Neural crest cell (in vitro differentiated cells): ENCODE data around the gene ARHGEF19. TPM values are rescaled to one million over a fixed set of nuclear protein-coding genes. Genes with fewer than 3 reads are reported as not detected.
"Not testable (repeated sequence)": the region's sequence is repeated elsewhere in the genome, so short reads cannot be mapped to it uniquely, and the experiment has no call there.

ENCODE experiments used
- DNase-seq: peaks from one replicate; pipeline ENCODE4 v3.0.0; 2021; ENCODE audit warnings: low read depth, mixed read lengths, low spot score
- H3K27ac Mint-ChIP-seq: one replicate; pipeline ENCODE4 v1.8.0; 2021; ENCODE audit warnings: mild to moderate bottlenecking, mixed read lengths; ENCODE audit not compliant: unreplicated experiment
- H3K27me3 Mint-ChIP-seq: 2 replicates; pipeline ENCODE4 v1.8.0; 2021; ENCODE audit warnings: low read depth, mild to moderate bottlenecking, mixed read lengths
- H3K36me3 Mint-ChIP-seq: 2 replicates; pipeline ENCODE4 v1.8.0; 2021; ENCODE audit warnings: low read depth, mild to moderate bottlenecking, mixed read lengths
- H3K4me1 Mint-ChIP-seq: 2 replicates; pipeline ENCODE4 v1.8.0; 2021; ENCODE audit warnings: mixed read lengths
- H3K4me3 Mint-ChIP-seq: one replicate; pipeline ENCODE4 v1.8.0; 2021; ENCODE audit warnings: mild to moderate bottlenecking, mixed read lengths
- H3K9me3 Mint-ChIP-seq: 2 replicates; pipeline ENCODE4 v1.8.0; 2021; ENCODE audit warnings: mixed read lengths
- CTCF ChIP-seq: fragments of 200-600 bp; sonication (generic); conservative IDR thresholded peaks from 2 replicates; pipeline ENCODE4 v1.5.0; 2021; ENCODE audit warnings: antibody characterized with exemption, mild to moderate bottlenecking
- total RNA-seq: library from RNA; stranded (reverse); gene quantifications from 2 replicates; pipeline ENCODE4 v1.2.1, GENCODE V29; 2021

The ARHGEF19 gene
- total RNA-seq, 1 donor from 2014 or later: 9.0 TPM

GRCh38 chr1:16196874-16197273 lies 15.6 kb downstream of the ARHGEF19 start:
- Mint-ChIP-seq H3K4me3 (no peak overlapping the region), H3K27ac (no peak overlapping the region), H3K4me1 (no peaks in the 10 kb centered on the region), H3K9me3 (no peaks in the 10 kb centered on the region), H3K36me3 (no peaks in the 10 kb centered on the region), H3K27me3 (no peaks in the 10 kb centered on the region)
- TF ChIP-seq CTCF: no peak
- DNase-seq: no peak

GRCh38 chr1:16196139-16196538 lies 16.3 kb downstream of the ARHGEF19 start:
- H3K9me3 Mint-ChIP-seq, DNase-seq, H3K27me3 Mint-ChIP-seq, H3K36me3 Mint-ChIP-seq, H3K4me1 Mint-ChIP-seq, H3K4me3 Mint-ChIP-seq, H3K27ac Mint-ChIP-seq: not testable (repeated sequence)

GRCh38 chr1:16195518-16195905 lies 16.9 kb downstream of the ARHGEF19 start:
- Mint-ChIP-seq H3K4me1 (peaks cover under 1% of the 10 kb centered on the region), H3K36me3 (no peaks in the 10 kb centered on the region), H3K9me3 (no peaks in the 10 kb centered on the region), H3K27me3 (peaks cover 4% of the 10 kb centered on the region), H3K27ac (no peak overlapping the region), H3K4me3 (no peak overlapping the region)
- no peak for DNase-seq
- TF ChIP-seq CTCF: no peak

- TF ChIP-seq CTCF: no peak
- H3K9me3 Mint-ChIP-seq: no peaks in the 10 kb centered on the region
- H3K36me3 Mint-ChIP-seq: no peaks in the 10 kb centered on the region
- peaks cover 14% of the 10 kb centered on the region for H3K4me1 Mint-ChIP-seq
- H3K27ac Mint-ChIP-seq: no peak overlapping the region
- no peak for DNase-seq
- H3K4me3 Mint-ChIP-seq: no peak overlapping the region
- H3K27me3 Mint-ChIP-seq: peaks cover 11% of the 10 kb centered on the region
Observed at GRCh38 chr1:16191916-16192546, 20.4 kb downstream of the ARHGEF19 start.

- H3K27ac Mint-ChIP-seq: no peak overlapping the region
- no peak for DNase-seq
- H3K36me3 Mint-ChIP-seq: no peaks in the 10 kb centered on the region
- H3K9me3 Mint-ChIP-seq: no peaks in the 10 kb centered on the region
- H3K4me3 Mint-ChIP-seq: no peak overlapping the region
- peaks cover 14% of the 10 kb centered on the region for H3K4me1 Mint-ChIP-seq
- TF ChIP-seq CTCF: no peak
- H3K27me3 Mint-ChIP-seq: peaks cover 11% of the 10 kb centered on the region
Observed at GRCh38 chr1:16191309-16191708, 21.1 kb downstream of the ARHGEF19 start.

GRCh38 chr1:16189921-16190621 lies 22.4 kb downstream of the ARHGEF19 start:
- Mint-ChIP-seq H3K36me3 (no peaks in the 10 kb centered on the region), H3K4me3 (no peak overlapping the region), H3K27me3 (peaks cover 11% of the 10 kb centered on the region), H3K9me3 (no peaks in the 10 kb centered on the region), H3K27ac (no peak overlapping the region), H3K4me1 (peaks cover 14% of the 10 kb centered on the region)
- TF ChIP-seq CTCF: no peak
- DNase-seq: no peak
